Measurements from ENCODE around the gene KNCN.

DNA sequence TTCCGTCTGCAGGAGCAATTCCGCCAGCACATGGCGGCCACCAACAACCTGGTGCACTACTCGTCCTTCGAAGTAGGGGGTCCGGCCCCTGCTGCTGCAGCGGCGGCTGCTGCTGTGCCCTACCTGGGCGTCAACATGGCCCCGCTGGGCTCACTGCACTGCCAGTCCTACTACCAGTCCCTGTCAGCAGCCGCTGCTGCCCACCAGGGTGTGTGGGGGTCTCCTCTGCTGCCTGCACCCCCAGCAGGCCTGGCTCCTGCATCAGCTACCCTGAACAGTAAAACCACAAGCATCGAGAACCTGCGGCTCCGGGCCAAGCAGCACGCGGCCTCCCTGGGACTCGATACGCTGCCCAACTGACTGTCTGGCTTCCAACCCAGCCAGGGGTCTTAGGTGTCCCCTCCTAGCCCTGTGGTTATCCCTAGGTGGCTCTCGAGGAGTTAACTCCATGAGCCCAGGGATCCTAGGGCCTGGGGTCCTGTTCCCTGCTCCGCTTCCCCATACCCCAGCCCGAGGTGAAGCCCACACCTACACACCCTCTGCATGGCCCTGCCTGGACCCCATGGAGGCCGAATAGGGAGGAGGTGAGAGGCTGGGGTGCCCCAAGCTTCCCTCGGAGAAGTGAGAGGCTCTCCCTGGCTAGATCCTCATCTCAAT is 39.2 kb downstream of the KNCN start:
- TF ChIP-seq CREB1 (IDR thresholded peaks at IDR 0.05; ENCODE audit: low read depth): no peak
- TF ChIP-seq, protein P1, sequence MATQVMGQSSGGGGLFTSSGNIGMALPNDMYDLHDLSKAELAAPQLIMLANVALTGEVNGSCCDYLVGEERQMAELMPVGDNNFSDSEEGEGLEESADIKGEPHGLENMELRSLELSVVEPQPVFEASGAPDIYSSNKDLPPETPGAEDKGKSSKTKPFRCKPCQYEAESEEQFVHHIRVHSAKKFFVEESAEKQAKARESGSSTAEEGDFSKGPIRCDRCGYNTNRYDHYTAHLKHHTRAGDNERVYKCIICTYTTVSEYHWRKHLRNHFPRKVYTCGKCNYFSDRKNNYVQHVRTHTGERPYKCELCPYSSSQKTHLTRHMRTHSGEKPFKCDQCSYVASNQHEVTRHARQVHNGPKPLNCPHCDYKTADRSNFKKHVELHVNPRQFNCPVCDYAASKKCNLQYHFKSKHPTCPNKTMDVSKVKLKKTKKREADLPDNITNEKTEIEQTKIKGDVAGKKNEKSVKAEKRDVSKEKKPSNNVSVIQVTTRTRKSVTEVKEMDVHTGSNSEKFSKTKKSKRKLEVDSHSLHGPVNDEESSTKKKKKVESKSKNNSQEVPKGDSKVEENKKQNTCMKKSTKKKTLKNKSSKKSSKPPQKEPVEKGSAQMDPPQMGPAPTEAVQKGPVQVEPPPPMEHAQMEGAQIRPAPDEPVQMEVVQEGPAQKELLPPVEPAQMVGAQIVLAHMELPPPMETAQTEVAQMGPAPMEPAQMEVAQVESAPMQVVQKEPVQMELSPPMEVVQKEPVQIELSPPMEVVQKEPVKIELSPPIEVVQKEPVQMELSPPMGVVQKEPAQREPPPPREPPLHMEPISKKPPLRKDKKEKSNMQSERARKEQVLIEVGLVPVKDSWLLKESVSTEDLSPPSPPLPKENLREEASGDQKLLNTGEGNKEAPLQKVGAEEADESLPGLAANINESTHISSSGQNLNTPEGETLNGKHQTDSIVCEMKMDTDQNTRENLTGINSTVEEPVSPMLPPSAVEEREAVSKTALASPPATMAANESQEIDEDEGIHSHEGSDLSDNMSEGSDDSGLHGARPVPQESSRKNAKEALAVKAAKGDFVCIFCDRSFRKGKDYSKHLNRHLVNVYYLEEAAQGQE (IDR thresholded peaks at IDR 0.05; ENCODE audit: low read depth): no peak
- no peak for TF ChIP-seq CEBPB (IDR thresholded peaks at IDR 0.05)
- TF ChIP-seq RAD21 (IDR thresholded peaks at IDR 0.05; ENCODE audit: low read depth): no peak
